IPS DF 6.9 (cell line): ENCODE results near the gene C3orf20.

Experiments used
- DNase-seq: peaks from one replicate; pipeline ENCODE4 v3.0.0-alpha.2; 2013; ENCODE audit warnings: low read depth, low spot score
- H3K27ac ChIP-seq: one replicate; pipeline ENCODE4 v1.5.1; 2013; ENCODE audit warnings: low read length, control low read depth
- H3K27me3 ChIP-seq: 2 replicates; pipeline ENCODE4 v1.6.1; 2013; ENCODE audit warnings: mild to moderate bottlenecking, low read length; ENCODE audit not compliant: control insufficient read depth, insufficient read depth
- H3K36me3 ChIP-seq: 2 replicates; pipeline ENCODE4 v1.6.1; 2013; ENCODE audit warnings: low read length; ENCODE audit not compliant: control insufficient read depth, insufficient read depth
- H3K4me1 ChIP-seq: 2 replicates; pipeline ENCODE4 v1.6.1; 2013; ENCODE audit warnings: low read length; ENCODE audit not compliant: control insufficient read depth, insufficient read depth
- H3K4me3 ChIP-seq: 2 replicates; pipeline ENCODE4 v1.5.1; 2013; ENCODE audit warnings: mild to moderate bottlenecking, low read length
- H3K9me3 ChIP-seq: 2 replicates; pipeline ENCODE4 v1.6.1; 2013; ENCODE audit warnings: low read length, inconsistent platforms; ENCODE audit not compliant: control insufficient read depth, insufficient read depth
- WGBS: extraction: QIAGEN DNeasy Blood & Tissue Kit; methylation state at CpG from one replicate; pipeline ENCODE4 v1.1.7; 2013; ENCODE audit warnings: mixed read lengths, missing lambda C conversion rate; ENCODE audit not compliant: insufficient read length, insufficient coverage; 5-methylcytosine and 5-hydroxymethylcytosine counted together

The C3orf20 gene

GRCh38 chr3:14785207-14786155 lies 110.5 kb downstream of the C3orf20 start:
- Histone ChIP-seq H3K27ac (no peak overlapping the region), H3K9me3 (no peaks in the 10 kb centered on the region), H3K27me3 (no peaks in the 10 kb centered on the region), H3K36me3 (no peaks in the 10 kb centered on the region), H3K4me1 (peaks cover 3% of the 10 kb centered on the region; the same call in 1 of the 2 replicates), H3K4me3 (no peak overlapping the region)
- no peak for DNase-seq
- no CpG with 5 or more reads among the region's 20 CpGs for WGBS

- peaks cover 3% of the 10 kb centered on the region; the same call in 1 of the 2 replicates for H3K4me1 ChIP-seq
- no peak overlapping the region for H3K27ac ChIP-seq
- no peaks in the 10 kb centered on the region for H3K9me3 ChIP-seq
- H3K27me3 ChIP-seq: no peaks in the 10 kb centered on the region
- no peak overlapping the region for H3K4me3 ChIP-seq
- no peak for DNase-seq
- WGBS: no CpG with 5 or more reads among the region's 3 CpGs
- H3K36me3 ChIP-seq: no peaks in the 10 kb centered on the region
Measured at GRCh38 chr3:14786369-14786768, 111.4 kb downstream of the C3orf20 start.

- no peaks in the 10 kb centered on the region for H3K9me3 ChIP-seq
- no peak for DNase-seq
- no peak overlapping the region for H3K27ac ChIP-seq
- no peaks in the 10 kb centered on the region for H3K36me3 ChIP-seq
- H3K4me1 ChIP-seq: peaks cover 3% of the 10 kb centered on the region; the same call in 1 of the 2 replicates
- WGBS: no CpG with 5 or more reads among the region's 7 CpGs
- no peak overlapping the region for H3K4me3 ChIP-seq
- no peaks in the 10 kb centered on the region for H3K27me3 ChIP-seq
Measured at GRCh38 chr3:14787630-14788029, 112.7 kb downstream of the C3orf20 start.

GRCh38 chr3:14788644-14789043 lies 113.7 kb downstream of the C3orf20 start:
- DNase-seq: no peak
- H3K36me3 ChIP-seq: no peaks in the 10 kb centered on the region
- no peak overlapping the region for H3K4me3 ChIP-seq
- no CpG with 5 or more reads among the region's 7 CpGs for WGBS
- no peak overlapping the region for H3K27ac ChIP-seq
- peaks cover 3% of the 10 kb centered on the region; the same call in 1 of the 2 replicates for H3K4me1 ChIP-seq
- H3K27me3 ChIP-seq: no peaks in the 10 kb centered on the region
- no peaks in the 10 kb centered on the region for H3K9me3 ChIP-seq

- H3K4me1 ChIP-seq: peaks cover 3% of the 10 kb centered on the region; the same call in 1 of the 2 replicates
- no peaks in the 10 kb centered on the region for H3K36me3 ChIP-seq
- no peaks in the 10 kb centered on the region for H3K27me3 ChIP-seq
- no peak overlapping the region for H3K4me3 ChIP-seq
- H3K9me3 ChIP-seq: no peaks in the 10 kb centered on the region
- no peak overlapping the region for H3K27ac ChIP-seq
- no peak for DNase-seq
- no CpG with 5 or more reads among the region's 5 CpGs for WGBS
Measured at GRCh38 chr3:14789221-14789620, 114.3 kb downstream of the C3orf20 start.

GRCh38 chr3:14789640-14790285 lies 114.8 kb downstream of the C3orf20 start:
- no peak overlapping the region for H3K27ac ChIP-seq
- no CpG with 5 or more reads among the region's 10 CpGs for WGBS
- H3K9me3 ChIP-seq: no peaks in the 10 kb centered on the region
- H3K4me1 ChIP-seq: no peaks in the 10 kb centered on the region
- no peak for DNase-seq
- H3K27me3 ChIP-seq: no peaks in the 10 kb centered on the region
- H3K4me3 ChIP-seq: no peak overlapping the region
- H3K36me3 ChIP-seq: no peaks in the 10 kb centered on the region

GRCh38 chr3:14791343-14791945 lies 116.5 kb downstream of the C3orf20 start:
- Histone ChIP-seq H3K27me3 (no peaks in the 10 kb centered on the region), H3K4me3 (no peak overlapping the region), H3K4me1 (no peaks in the 10 kb centered on the region), H3K27ac (no peak overlapping the region), H3K9me3 (no peaks in the 10 kb centered on the region), H3K36me3 (no peaks in the 10 kb centered on the region)
- DNase-seq: peak; percentile 55
- WGBS: no CpG with 5 or more reads among the region's 15 CpGs

- H3K4me1 ChIP-seq: no peaks in the 10 kb centered on the region
- no peaks in the 10 kb centered on the region for H3K27me3 ChIP-seq
- H3K27ac ChIP-seq: no peak overlapping the region
- DNase-seq: no peak
- no peaks in the 10 kb centered on the region for H3K36me3 ChIP-seq
- no peaks in the 10 kb centered on the region for H3K9me3 ChIP-seq
- WGBS: no CpG with 5 or more reads among the region's 9 CpGs
- H3K4me3 ChIP-seq: no peak overlapping the region
Measured at GRCh38 chr3:14792691-14793121, 117.8 kb downstream of the C3orf20 start.

- Histone ChIP-seq H3K36me3 (no peaks in the 10 kb centered on the region), H3K27ac (no peak overlapping the region), H3K9me3 (no peaks in the 10 kb centered on the region), H3K27me3 (no peaks in the 10 kb centered on the region), H3K4me1 (no peaks in the 10 kb centered on the region), H3K4me3 (no peak overlapping the region)
- no CpG with 5 or more reads among the region's 15 CpGs for WGBS
- no peak for DNase-seq
Measured at GRCh38 chr3:14793126-14793857, 118.4 kb downstream of the C3orf20 start.

GRCh38 chr3:14793858-14794234 lies 118.9 kb downstream of the C3orf20 start:
- DNase-seq: no peak
- no peak overlapping the region for H3K27ac ChIP-seq
- no CpG with 5 or more reads among the region's 5 CpGs for WGBS
- no peaks in the 10 kb centered on the region for H3K4me1 ChIP-seq
- H3K27me3 ChIP-seq: no peaks in the 10 kb centered on the region
- no peaks in the 10 kb centered on the region for H3K9me3 ChIP-seq
- H3K4me3 ChIP-seq: no peak overlapping the region
- H3K36me3 ChIP-seq: no peaks in the 10 kb centered on the region
